Subcutaneous abdominal adipose tissue (tissue), 5 donors: ENCODE measurements around the gene MEOX1.

Experiments used
- H3K27ac ChIP-seq: one replicate; pipeline ENCODE4 v1.7.0; 2013; ENCODE audit warnings: low read depth, mild to moderate bottlenecking, inconsistent platforms, low read length, moderate library complexity
- H3K27me3 ChIP-seq, 5 donors: one replicate each; pipeline ENCODE4 v1.7.0; 2013; ENCODE audit warnings: low read length in 5 of 5, inconsistent platforms in 1 of 5; ENCODE audit not compliant: control insufficient read depth in 5 of 5, insufficient read depth in 4 of 5
- H3K36me3 ChIP-seq, 5 donors: one replicate each; pipeline ENCODE4 v1.7.0; 2013; ENCODE audit warnings: low read length in 5 of 5; ENCODE audit not compliant: control insufficient read depth in 5 of 5, insufficient read depth in 5 of 5
- H3K4me1 ChIP-seq, 5 donors: one replicate each; pipeline ENCODE4 v1.7.0; 2013; ENCODE audit warnings: low read length in 5 of 5, mild to moderate bottlenecking in 3 of 5, moderate library complexity in 1 of 5; ENCODE audit not compliant: control insufficient read depth in 5 of 5, insufficient read depth in 5 of 5
- H3K4me3 ChIP-seq, 5 donors: one replicate each; pipeline ENCODE4 v1.7.0; 2013; ENCODE audit warnings: low read length in 5 of 5, low read depth in 1 of 5
- H3K9ac ChIP-seq, 5 donors: one replicate each; pipeline ENCODE4 v1.7.0; 2013; ENCODE audit warnings: low read length in 5 of 5, mild to moderate bottlenecking in 4 of 5, moderate library complexity in 3 of 5
- H3K9me3 ChIP-seq, 5 donors: one replicate each; pipeline ENCODE4 v1.7.0; 2013; ENCODE audit warnings: low read length in 5 of 5; ENCODE audit not compliant: control insufficient read depth in 5 of 5
- donor health status: healthy.
- donor health status: healthy.
- donor health status: healthy.
- donor health status: healthy.
- donor health status: healthy.

MEOX1 gene

DNA sequence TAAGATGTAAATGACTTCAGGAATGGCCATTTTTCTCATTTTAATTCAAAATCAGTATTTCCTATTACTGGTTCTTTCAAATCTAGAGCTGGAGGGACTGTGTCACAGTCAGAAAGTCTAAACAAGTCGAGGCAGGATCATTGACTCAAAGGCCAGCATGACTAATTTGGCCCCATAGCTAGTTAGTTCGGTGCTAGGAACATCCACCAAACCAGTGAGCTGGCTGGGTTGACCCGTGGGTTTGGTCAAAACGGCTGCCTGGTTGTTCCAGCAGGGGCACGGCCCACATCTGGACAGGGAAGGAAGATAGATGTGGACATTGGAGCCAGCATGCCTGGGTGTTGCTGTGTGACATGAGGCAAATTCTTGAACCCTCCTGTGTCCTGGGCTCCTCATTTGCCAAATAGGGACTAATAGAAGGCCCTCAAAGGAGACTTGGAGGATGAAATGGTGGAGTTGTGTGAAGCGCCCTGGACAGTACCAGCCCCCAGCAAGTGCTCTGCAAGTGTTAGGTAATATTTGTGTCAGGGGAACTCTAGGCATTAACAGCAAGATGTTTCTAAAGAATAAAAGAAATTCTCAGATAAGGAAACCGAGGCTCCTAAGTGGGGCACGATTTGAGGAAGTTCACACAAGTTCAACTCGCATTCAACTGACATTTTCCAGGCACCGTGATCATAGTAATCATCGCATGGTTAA lies 46.2 kb downstream of the MEOX1 start:
- H3K4me1 ChIP-seq, result peaks cover 0 to 10% (median 0%) of the 10 kb centered on the region in 5 donors
- H3K36me3 ChIP-seq, result no peaks in the 10 kb centered on the region
- no peak overlapping the region for H3K9ac ChIP-seq
- no peak overlapping the region for H3K4me3 ChIP-seq
- no peak overlapping the region for H3K27ac ChIP-seq
- H3K9me3 ChIP-seq, result peaks cover 0 to 3% (median 0%) of the 10 kb centered on the region in 5 donors
- H3K27me3 ChIP-seq, result peaks cover 0 to 3% (median 0%) of the 10 kb centered on the region in 5 donors

DNA sequence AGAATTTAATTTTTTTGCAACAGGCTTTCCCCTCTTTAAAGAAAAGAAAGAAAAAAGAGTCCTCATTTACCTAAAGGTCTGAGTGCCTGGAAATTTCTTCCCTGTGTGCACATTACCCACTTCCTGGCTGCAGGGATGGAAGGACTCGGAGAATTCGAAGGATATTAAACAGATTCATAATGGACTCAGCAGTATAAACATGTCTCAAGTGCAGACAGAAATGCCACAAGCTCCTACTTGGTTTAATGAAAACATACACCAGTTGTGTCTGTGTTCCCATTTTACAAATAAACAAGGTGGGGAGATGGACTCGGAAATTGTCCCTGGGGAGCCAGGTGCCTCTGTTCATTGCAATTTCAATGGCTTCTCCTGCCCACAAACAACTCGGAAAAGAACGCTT lies 47.2 kb downstream of the MEOX1 start:
- H3K27ac ChIP-seq, result no peak overlapping the region
- peaks cover 0 to 16% (median 0%) of the 10 kb centered on the region in 5 donors for H3K4me1 ChIP-seq
- H3K9me3 ChIP-seq, result peaks cover 0 to 9% (median 0%) of the 10 kb centered on the region in 5 donors
- H3K4me3 ChIP-seq, result no peak overlapping the region
- H3K9ac ChIP-seq, result no peak overlapping the region
- peaks cover 0 to 3% (median 0%) of the 10 kb centered on the region in 5 donors for H3K27me3 ChIP-seq
- no peaks in the 10 kb centered on the region for H3K36me3 ChIP-seq

DNA sequence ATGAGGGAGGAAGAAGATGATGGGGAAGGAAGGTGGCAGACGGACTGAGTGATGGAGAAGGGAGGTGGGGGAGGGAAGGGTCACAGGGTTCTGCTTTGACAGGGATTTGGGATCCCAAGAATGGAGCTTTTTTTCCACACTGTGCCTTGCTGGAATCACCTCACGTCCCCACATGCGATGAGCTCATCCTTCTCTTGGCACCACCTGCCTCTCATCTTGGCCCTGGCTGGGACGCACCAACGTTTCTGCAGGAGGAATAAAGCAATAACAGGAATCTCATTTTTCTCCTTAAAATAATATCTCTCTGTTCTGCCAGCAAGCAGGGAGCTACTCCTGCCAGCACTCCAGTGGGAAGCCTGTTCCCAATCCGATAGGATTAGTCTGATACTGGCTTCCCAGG lies 47.8 kb downstream of the MEOX1 start:
- Histone ChIP-seq H3K36me3 (no peaks in the 10 kb centered on the region), H3K9ac (no peak overlapping the region), H3K27me3 (peaks cover 0 to 3% (median 0%) of the 10 kb centered on the region in 5 donors), H3K4me1 (peaks cover 0 to 16% (median 0%) of the 10 kb centered on the region in 5 donors), H3K27ac (no peak overlapping the region), H3K4me3 (no peak overlapping the region), H3K9me3 (peaks cover 0 to 9% (median 0%) of the 10 kb centered on the region in 5 donors)

DNA sequence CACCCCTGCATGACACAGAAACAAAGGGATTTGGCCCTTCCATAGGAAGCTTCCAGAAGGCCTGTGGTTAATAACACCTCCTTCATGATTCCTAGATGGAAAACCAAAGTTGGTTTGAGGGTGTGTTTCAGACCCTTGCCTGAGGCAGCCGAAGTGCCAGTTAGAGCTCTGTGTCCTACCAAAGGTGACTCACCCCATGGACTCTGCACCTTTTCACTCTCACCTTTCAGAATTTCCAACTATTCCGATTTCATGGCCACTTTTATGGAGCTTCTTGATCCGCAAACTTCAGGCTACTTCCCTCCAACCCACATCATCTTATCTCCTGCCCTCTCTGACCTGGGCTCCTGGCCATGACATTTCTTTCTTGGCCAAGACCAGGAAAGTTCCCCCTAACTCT lies 49.2 kb downstream of the MEOX1 start:
- no peak overlapping the region for H3K27ac ChIP-seq
- no peak overlapping the region for H3K9ac ChIP-seq
- H3K27me3 ChIP-seq, result peaks cover 0 to 3% (median 0%) of the 10 kb centered on the region in 5 donors
- H3K9me3 ChIP-seq, result peaks cover 0 to 9% (median 0%) of the 10 kb centered on the region in 5 donors
- peaks cover 0 to 16% (median 0%) of the 10 kb centered on the region in 5 donors for H3K4me1 ChIP-seq
- no peaks in the 10 kb centered on the region for H3K36me3 ChIP-seq
- H3K4me3 ChIP-seq, result no peak overlapping the region

DNA sequence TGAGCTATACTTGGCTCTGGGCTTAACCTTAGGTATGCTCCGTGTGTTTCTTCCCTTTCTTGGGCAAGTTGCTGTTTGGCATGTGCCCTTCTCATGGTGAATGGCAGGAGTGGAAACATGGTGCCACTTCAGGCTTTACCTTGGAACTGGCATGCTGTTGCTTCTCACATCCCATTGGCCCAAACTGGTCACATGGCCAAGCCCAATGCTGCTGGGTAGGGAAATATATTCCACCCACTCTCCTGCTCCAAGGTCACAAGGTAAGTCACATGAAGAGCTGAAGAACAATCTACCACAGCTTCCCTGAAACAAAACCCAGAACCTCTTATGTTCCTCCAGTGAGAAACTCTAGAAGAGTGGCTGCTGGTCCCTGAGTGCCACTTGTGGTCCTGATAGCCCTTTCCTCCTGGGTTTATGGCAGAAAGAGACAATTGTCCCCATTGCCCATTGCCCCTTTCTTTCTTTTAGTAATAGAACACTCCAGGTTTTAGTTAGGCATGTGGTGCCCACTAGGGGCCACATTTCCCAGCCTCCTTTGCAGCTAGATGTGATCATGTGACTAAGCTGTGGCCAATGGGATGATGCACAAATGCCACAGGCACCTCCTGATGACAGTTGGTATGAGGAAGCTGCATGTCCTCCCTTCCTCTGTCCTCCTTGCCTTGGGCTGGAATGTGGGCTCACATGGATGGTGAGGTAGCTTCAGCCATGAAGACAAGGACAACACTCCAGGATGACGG lies 50.3 kb downstream of the MEOX1 start:
- Histone ChIP-seq H3K9me3 (peaks cover 0 to 9% (median 0%) of the 10 kb centered on the region in 5 donors), H3K27me3 (peaks cover 0 to 3% (median 0%) of the 10 kb centered on the region in 5 donors), H3K36me3 (no peaks in the 10 kb centered on the region), H3K9ac (no peak overlapping the region), H3K4me3 (no peak overlapping the region), H3K27ac (no peak overlapping the region), H3K4me1 (peaks cover 0 to 16% (median 0%) of the 10 kb centered on the region in 5 donors)

DNA sequence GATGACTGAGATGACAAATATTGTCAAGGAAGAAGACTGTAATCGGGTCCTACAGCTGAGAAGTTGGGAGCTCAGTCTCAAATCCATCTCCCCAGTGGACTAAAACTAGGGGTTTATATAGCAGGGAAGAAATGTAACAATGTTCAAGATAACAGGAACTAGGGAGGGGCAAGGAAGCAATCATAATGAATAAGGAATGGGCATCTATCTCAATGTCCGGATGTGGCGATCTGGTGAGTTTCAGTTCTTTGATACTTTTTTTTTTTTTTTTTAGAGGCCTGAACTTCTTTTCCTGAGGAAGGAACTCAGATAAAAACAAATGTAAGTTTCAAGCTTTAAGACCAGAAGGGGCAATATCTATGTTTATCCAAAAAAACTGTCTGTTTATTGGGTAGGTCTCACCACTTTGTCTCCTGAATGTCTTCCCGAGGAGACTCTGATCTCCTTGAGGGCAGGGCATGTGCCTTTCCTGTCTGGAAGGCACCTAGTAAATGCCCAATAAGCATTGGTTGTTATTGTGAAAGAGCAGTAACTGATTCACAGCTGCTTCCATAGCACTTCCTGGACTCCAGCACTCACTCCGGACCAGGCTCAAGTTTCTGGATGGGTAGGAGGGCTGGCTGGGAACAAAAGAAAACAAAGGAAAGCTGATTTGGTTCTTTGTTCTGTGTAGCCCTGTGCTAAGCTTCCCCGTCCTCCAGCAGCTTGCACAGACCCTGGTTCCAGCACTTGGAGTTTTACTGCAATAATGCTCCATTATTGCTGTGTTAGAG lies 51.9 kb downstream of the MEOX1 start:
- Histone ChIP-seq H3K27me3 (peaks cover 0 to 3% (median 0%) of the 10 kb centered on the region in 5 donors), H3K27ac (no peak overlapping the region), H3K4me1 (peaks cover 0 to 16% (median 0%) of the 10 kb centered on the region in 5 donors), H3K9ac (no peak overlapping the region), H3K9me3 (peaks cover 0 to 9% (median 0%) of the 10 kb centered on the region in 5 donors), H3K4me3 (no peak overlapping the region), H3K36me3 (no peaks in the 10 kb centered on the region)

DNA sequence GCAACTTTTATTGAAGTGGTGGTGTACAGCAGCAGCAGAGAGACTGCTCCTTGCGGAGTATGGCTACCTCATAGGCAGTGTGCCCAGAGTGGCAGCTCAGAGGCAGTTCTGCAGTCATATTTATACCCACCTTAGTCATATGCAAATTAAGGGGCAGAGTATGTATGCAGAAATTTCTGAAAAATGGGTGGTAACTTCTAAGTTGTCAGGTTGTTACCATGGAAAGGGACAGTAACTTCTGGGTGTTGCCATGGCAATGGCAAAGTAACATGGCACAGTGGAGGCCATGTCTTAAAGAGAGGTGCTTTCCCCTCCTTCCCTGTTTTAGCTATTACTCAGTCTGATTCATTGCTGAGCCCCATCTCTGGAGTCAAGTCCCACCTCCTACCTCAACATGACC lies 53.4 kb downstream of the MEOX1 start:
- no peak overlapping the region for H3K27ac ChIP-seq
- H3K36me3 ChIP-seq, result no peaks in the 10 kb centered on the region
- H3K27me3 ChIP-seq, result no peaks in the 10 kb centered on the region
- H3K4me1 ChIP-seq, result peaks cover 0 to 10% (median 0%) of the 10 kb centered on the region in 5 donors
- no peak overlapping the region for H3K9ac ChIP-seq
- no peak overlapping the region for H3K4me3 ChIP-seq
- peaks cover 0 to 9% (median 0%) of the 10 kb centered on the region in 5 donors for H3K9me3 ChIP-seq

DNA sequence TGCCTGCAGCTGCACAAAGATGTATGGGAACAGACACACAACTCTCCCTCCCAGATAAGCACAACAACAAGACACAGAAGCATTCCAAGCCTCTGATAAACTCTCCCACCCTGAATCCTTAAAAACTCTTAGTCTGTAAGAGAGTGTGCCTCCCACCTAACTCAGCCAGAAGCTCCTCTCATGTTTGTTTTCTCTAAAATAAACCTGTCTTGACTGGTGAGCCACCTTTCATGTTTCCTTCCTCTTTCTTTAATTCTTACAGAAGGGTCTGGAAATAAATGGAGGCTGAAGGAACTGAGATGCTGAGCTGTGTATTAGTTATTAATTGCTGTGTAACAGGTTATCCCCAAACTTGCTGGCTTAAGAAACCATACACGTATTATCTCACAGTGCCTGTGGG lies 57.2 kb downstream of the MEOX1 start:
- H3K9me3 ChIP-seq, result no peaks in the 10 kb centered on the region
- peaks cover 0 to 4% (median 3%) of the 10 kb centered on the region in 5 donors for H3K4me1 ChIP-seq
- H3K9ac ChIP-seq, result no peak overlapping the region
- no peaks in the 10 kb centered on the region for H3K36me3 ChIP-seq
- H3K4me3 ChIP-seq, result no peak overlapping the region
- no peaks in the 10 kb centered on the region for H3K27me3 ChIP-seq
- no peak overlapping the region for H3K27ac ChIP-seq

DNA sequence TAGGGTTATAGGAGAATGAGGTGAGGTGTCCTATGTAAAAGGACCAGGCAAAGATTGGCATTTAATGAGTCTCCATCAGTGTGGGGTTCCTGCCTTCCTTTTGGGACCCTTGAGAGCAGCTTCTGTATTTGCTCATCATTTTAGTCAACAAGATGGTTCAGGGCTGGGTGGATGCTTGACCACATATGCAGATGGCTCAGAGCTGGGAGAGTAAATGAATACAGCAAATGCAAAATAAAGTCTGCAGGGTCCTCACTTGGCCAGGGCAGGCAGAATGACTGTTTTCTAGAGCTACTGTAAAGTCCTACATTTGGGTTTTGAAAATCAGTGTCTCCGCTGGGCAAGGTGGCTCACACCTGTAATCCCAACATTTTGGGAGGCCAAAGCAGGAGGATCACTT lies 58.4 kb downstream of the MEOX1 start:
- peaks cover 0 to 9% (median 5%) of the 10 kb centered on the region in 5 donors for H3K4me1 ChIP-seq
- H3K9ac ChIP-seq, result no peak overlapping the region
- peaks cover 0 to 4% (median 0%) of the 10 kb centered on the region in 5 donors for H3K27me3 ChIP-seq
- no peaks in the 10 kb centered on the region for H3K9me3 ChIP-seq
- no peak overlapping the region for H3K4me3 ChIP-seq
- no peaks in the 10 kb centered on the region for H3K36me3 ChIP-seq
- no peak overlapping the region for H3K27ac ChIP-seq
